Natural killer cell treated with Interleukin-12 subunit alpha and Interleukin-12 subunit beta and Interleukin-15 and Interleukin-18, amount 100 ng/mL, for 72 hours (primary cell): ENCODE data around the gene KAT6B. TPM values are rescaled to one million over a fixed set of nuclear protein-coding genes. Genes with fewer than 3 reads are reported as not detected.

Source experiments
- ATAC-seq, 2 donors: fragments of 150-1000 bp; cut with Tn5 transposase in 1 of 2; sonication (Bioruptor Pico), chemical (Tn5 transposase) in 1 of 2; 2 replicates each; pipeline ENCODE4 v1.10.0; 2021
- DNase-seq: peaks from one replicate; pipeline ENCODE4 v3.0.0; 2022; ENCODE audit warnings: low spot score
- H3K27ac Mint-ChIP-seq, 2 donors: 1 replicate in 1 of 2; 2 replicates in 1 of 2; pipeline ENCODE4 v1.8.0; 2022; ENCODE audit warnings: mixed read lengths in 2 of 2, mild to moderate bottlenecking in 1 of 2, moderate library complexity in 1 of 2
- H3K27me3 Mint-ChIP-seq, 2 donors: 1 replicate in 1 of 2; 2 replicates in 1 of 2; pipeline ENCODE4 v1.8.0; 2022; ENCODE audit warnings: mixed read lengths in 2 of 2
- H3K36me3 Mint-ChIP-seq: one replicate; pipeline ENCODE4 v1.8.0; 2022; ENCODE audit warnings: mixed read lengths
- H3K4me1 Mint-ChIP-seq, 2 donors: 1 replicate in 1 of 2; 2 replicates in 1 of 2; pipeline ENCODE4 v1.8.0; 2022; ENCODE audit warnings: low read depth in 2 of 2, mixed read lengths in 2 of 2, mild to moderate bottlenecking in 1 of 2
- H3K4me3 Mint-ChIP-seq: one replicate; pipeline ENCODE4 v1.8.0; 2022; ENCODE audit warnings: mixed read lengths
- H3K9me3 Mint-ChIP-seq: 2 replicates; pipeline ENCODE4 v1.8.0; 2022; ENCODE audit warnings: mixed read lengths
- total RNA-seq, 2 donors: library from RNA; stranded (reverse); gene quantifications; one replicate each; pipeline ENCODE4 v1.2.3, GENCODE V29; 2022

Gene KAT6B
- total RNA-seq, 2 donors from 2014 or later: 26.7 to 27.9 TPM

DNA sequence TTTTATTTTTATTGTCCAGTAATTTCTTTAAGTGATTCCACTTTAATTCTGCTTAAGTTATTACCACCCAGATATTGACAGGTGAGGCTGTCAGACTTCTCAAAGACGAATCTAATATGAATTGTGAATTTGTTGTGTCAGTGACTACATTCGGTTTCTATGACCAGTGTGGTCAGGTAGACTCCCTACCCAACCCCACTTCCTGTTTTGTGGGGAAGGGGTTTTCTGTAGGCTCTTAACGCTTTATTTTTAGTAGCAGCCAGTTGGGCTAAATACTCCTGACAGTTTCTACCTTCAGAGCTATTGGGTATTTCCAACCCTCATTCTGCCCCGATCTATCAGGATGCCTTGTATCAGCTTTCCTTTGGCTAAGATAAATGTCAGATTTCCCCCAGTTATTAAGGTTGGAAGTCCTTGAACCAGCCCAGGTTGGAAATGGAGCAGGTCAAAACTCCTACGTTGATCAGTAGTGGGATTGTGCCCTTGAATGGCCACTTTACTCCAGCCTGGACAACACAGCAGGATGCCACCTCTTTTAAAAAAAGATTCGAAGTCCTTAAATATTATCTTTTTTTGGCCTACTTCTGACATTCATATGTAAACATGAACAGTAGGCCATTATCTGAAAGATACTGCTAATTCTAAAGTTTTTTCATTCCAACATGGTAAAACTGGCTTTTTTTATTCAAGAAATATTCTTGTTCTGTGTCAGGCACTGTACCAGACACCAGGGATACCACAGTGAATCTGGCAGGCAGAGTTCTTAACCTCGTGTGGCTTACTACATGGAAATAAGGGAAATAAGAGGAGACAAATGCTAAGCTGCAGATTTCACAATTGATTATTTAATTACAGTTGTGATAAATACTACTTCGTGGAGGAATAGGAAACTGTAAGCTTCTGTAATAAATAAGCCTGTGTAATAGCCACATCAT, 151.8 kb downstream of the KAT6B start:
- peak overlapping the region; percentile 79 for H3K4me3 Mint-ChIP-seq
- DNase-seq (peak; percentile 91), ATAC-seq (peak; percentile 95 to 96)
- peaks cover 21% of the 10 kb centered on the region for H3K36me3 Mint-ChIP-seq
- peak overlapping the region; percentile 88 to 95 for H3K27ac Mint-ChIP-seq
- no peaks in the 10 kb centered on the region for H3K27me3 Mint-ChIP-seq
- H3K4me1 Mint-ChIP-seq: peaks cover 49 to 50% of the 10 kb centered on the region in 2 donors
- H3K9me3 Mint-ChIP-seq: no peaks in the 10 kb centered on the region

DNA sequence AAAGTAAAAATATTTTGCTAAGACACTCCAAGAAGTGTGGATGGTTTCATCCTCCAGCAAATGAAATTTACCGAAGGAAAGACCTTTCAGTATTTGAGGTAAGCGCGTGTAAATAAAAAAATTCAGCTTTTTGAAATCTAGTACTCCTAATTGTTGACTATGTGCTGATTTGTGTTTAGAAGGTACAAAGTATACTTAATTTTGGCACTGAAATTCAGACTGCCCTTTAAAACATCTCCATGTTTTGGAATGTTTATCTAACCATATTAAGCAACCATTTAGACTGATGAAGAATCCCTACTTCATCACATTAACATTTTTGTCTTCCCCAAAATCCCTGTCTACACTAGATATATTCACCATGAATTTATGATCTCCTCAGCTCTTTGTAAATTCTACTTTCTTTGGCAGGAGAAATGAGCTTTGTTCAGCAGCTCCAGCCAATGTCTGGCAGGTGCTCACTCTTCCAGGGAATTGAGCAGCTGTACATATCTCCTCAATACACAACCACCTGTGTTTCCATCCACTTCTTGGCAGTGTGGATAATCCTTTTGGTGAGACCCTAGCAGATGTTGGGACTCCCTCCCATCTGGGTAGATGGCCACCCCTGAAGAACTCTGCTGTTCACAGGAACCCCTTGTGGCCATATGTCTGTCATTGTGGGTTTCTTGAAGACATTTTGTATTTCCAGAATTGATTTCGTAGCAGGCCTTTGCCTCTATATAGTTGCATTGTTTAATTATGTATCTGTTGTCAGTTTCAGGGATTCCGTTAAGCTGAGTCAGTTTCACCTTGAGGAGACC, 155.6 kb downstream of the KAT6B start:
- peaks cover 11% of the 10 kb centered on the region for H3K36me3 Mint-ChIP-seq
- DNase-seq (no peak), ATAC-seq (no peak)
- peak overlapping the region; percentile 14 to 23 for H3K27ac Mint-ChIP-seq
- no peaks in the 10 kb centered on the region for H3K27me3 Mint-ChIP-seq
- H3K9me3 Mint-ChIP-seq: no peaks in the 10 kb centered on the region
- no peak overlapping the region for H3K4me3 Mint-ChIP-seq
- peaks cover 35 to 39% of the 10 kb centered on the region in 2 donors for H3K4me1 Mint-ChIP-seq

DNA sequence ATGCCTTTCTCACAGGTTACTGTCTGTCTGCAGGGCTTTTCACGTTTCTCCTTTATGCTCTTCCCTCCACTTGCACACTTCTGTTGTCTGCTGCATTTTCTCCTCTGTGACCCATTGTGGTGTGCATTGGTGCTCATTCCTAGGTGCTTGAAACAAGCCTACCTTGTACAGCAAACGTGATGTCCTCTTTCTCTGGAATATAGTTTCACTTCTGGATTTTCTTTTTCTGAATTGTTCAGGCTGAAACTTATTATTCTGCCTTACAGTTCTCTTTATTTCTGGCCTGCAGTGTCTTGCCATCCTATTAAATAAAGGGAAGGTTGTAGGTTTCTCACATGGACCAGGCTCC, 156.2 kb downstream of the KAT6B start:
- H3K9me3 Mint-ChIP-seq: no peaks in the 10 kb centered on the region
- no peak overlapping the region for H3K4me3 Mint-ChIP-seq
- DNase-seq (no peak), ATAC-seq (no peak)
- peaks cover 11% of the 10 kb centered on the region for H3K36me3 Mint-ChIP-seq
- H3K4me1 Mint-ChIP-seq: peaks cover 32 to 36% of the 10 kb centered on the region in 2 donors
- no peaks in the 10 kb centered on the region for H3K27me3 Mint-ChIP-seq
- H3K27ac Mint-ChIP-seq: peak overlapping the region; percentile 14 to 23

DNA sequence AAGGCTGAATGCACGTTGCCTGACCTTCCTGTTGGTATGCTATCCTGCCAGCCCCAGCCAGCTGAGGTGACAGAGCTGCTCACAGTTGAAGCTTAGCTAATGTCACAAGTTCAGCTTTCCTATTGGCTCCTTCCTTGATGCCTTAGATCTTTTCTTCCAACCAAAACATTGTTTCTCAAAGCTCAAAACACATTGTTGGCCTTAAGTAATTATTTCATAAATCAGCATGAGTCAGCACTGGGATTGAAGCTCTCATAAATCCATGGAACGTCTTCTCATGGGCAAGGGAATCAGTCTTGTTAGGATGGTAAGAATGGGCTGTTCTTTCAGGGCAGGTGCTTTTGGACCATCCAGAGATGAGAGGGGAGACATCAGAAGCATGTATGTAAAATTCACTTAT, 157.0 kb downstream of the KAT6B start:
- Mint-ChIP-seq H3K27ac (no peak overlapping the region), H3K36me3 (peaks cover 11% of the 10 kb centered on the region), H3K4me1 (peaks cover 32 to 36% of the 10 kb centered on the region in 2 donors), H3K4me3 (no peak overlapping the region), H3K9me3 (no peaks in the 10 kb centered on the region), H3K27me3 (no peaks in the 10 kb centered on the region)
- no peak for ATAC-seq
- no peak for DNase-seq

DNA sequence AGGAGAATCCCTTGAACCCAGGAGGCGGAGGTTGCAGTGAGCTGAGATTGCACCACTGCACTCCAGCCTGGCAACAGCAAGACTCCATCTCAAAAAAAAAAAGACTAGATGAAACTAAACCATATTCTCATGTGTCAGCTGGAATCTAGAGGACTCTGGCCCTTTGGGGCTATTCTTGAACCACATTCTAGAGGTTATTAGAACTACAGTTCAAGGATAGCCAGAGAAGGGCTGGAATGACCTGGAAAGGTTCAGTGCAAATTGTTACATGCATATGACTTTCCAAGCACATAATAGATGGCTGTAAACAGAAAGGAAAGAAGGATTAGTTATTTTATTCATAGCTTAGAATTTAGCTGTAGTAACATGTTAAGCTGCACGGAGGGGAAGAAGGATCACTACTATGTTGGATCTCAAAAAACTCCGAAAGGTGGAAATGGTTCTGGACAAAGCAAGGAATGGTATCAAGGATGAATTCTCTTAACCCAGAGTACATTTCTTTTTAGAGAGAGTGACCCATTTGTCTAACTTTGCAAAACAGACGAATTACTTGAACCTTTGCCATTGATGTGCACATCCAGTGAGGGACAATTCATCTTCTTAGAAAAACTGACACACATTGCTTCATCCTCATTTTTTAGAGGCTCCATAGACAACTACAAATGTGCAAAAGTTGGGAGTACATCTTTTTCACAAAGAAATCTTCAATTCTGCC, 161.1 kb downstream of the KAT6B start:
- H3K4me1 Mint-ChIP-seq: peaks cover 30 to 37% of the 10 kb centered on the region in 2 donors
- no peaks in the 10 kb centered on the region for H3K9me3 Mint-ChIP-seq
- DNase-seq (no peak), ATAC-seq (no peak)
- peaks cover 5% of the 10 kb centered on the region for H3K36me3 Mint-ChIP-seq
- H3K27me3 Mint-ChIP-seq: no peaks in the 10 kb centered on the region
- peak overlapping the region in 1 of 2 donors; percentile 58 for H3K27ac Mint-ChIP-seq
- no peak overlapping the region for H3K4me3 Mint-ChIP-seq

DNA sequence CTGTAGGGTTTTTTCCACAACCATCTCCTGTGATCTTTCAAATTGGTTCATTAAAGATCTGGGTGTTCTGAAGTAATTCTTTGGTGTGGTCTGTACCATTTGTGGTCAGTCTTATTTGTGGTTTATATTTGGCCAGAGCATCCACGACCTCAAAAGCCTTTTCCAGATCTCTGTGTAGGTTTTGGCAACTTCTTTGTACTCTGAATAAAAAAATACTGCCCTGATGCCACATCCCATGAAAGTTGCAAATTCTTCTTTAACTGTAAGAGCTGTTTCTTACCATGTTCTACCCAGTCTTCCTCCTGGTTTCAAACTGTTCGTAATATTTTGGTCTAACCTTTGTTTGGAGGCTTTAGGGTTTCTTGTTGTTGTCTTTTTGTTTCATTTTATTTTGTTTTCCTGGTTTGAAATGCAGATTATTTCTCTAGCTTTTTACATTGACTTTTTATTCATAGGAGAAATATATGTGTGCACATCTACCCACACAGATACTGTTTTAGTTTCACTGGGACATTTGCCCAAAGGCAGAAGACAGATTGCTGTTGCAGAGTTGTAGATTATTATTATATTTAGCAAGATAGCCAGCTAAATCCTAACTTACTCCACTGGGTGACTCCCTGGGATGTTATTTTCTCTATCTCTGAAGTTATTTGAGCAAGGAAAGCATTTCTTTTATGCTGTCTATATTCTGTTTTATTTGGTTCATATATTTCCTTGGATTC, 161.8 kb downstream of the KAT6B start:
- Mint-ChIP-seq H3K4me3 (no peak overlapping the region), H3K4me1 (peaks cover 23 to 32% of the 10 kb centered on the region in 2 donors), H3K9me3 (no peaks in the 10 kb centered on the region), H3K27ac (peak overlapping the region in 1 of 2 donors; percentile 58), H3K36me3 (peaks cover 8% of the 10 kb centered on the region), H3K27me3 (no peaks in the 10 kb centered on the region)
- ATAC-seq (no peak), DNase-seq (no peak)

DNA sequence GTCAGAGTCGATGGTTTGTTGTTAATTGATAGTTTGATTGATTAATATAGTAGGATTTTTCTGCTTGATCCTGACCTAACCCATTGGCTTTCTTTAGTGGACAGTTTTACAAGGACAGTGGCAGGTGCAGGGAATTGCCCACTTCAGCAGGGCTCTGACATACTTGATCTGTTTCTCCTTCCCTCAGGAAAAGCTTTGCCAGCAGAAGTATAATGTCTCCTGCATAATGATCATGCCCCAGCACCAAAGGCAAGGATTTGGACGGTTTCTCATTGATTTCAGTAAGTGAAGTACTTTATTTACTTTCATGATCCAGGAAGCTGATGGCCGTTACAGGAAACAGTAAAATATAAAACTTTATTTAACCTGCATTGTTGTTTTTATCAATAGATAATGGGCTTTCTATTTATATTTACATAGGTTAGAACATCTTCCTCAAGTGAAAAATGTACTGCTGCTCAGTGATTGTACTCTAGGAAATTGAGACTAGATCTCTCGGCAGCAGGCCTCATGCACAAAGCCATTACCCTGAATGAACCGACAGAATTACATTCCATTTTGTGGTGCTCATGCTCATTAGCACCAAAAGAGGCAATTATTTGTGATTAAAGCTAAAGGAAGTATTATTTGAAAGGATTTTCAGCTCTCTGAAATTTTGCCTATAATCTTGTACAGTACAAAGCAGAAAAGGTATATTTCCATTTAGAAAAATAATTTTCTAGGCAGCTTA, 162.6 kb downstream of the KAT6B start:
- no peaks in the 10 kb centered on the region for H3K9me3 Mint-ChIP-seq
- no peak for DNase-seq
- H3K4me3 Mint-ChIP-seq: no peak overlapping the region
- peaks cover 18 to 29% of the 10 kb centered on the region in 2 donors for H3K4me1 Mint-ChIP-seq
- peaks cover 11% of the 10 kb centered on the region for H3K36me3 Mint-ChIP-seq
- H3K27me3 Mint-ChIP-seq: no peaks in the 10 kb centered on the region
- H3K27ac Mint-ChIP-seq: peak overlapping the region in 1 of 2 donors; percentile 58
- no peak for ATAC-seq

DNA sequence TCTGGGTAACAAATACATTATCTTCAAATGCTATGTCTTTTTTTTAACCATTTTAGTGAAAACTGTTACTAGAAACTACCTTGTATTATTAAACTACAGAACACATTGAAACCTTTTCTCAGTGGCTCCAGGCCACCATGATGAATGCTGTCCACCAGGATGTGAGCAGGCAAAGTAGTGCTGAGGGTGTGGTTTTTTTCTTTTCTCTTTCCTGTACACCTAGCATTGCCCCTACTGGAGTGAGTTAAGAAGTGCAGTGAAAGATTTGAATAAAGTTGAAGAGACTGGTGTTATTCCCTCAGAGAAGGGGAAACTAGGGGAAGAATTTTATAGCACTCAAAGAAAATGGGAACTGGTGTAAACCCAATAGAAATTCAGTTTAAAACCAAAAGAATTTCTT, 165.0 kb downstream of the KAT6B start:
- Mint-ChIP-seq H3K27ac (peak overlapping the region in 1 of 2 donors; percentile 38), H3K36me3 (peaks cover 6% of the 10 kb centered on the region), H3K4me1 (peaks cover 33 to 34% of the 10 kb centered on the region in 2 donors), H3K9me3 (no peaks in the 10 kb centered on the region), H3K4me3 (no peak overlapping the region), H3K27me3 (no peaks in the 10 kb centered on the region)
- DNase-seq: no peak
- peak; percentile 73 for ATAC-seq

DNA sequence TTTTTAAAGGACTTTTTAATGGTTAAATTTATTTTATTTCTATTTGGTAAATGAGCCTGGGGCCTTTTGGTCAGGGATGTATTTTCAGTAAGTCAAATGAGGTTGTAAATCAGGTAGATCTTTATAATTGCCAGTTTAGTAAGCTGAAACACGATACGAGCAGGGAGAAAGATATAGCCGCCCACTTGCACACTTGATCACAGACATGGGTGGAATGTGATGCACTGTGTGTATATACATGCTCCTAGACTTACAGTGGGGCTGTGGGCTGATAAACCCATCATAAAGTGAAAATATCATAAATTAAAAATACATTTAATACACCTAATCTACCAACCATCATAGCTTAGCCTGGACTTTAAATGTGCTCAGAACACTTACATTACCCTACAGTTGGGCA, 165.7 kb downstream of the KAT6B start:
- H3K36me3 Mint-ChIP-seq: peaks cover 6% of the 10 kb centered on the region
- no peak for DNase-seq

DNA sequence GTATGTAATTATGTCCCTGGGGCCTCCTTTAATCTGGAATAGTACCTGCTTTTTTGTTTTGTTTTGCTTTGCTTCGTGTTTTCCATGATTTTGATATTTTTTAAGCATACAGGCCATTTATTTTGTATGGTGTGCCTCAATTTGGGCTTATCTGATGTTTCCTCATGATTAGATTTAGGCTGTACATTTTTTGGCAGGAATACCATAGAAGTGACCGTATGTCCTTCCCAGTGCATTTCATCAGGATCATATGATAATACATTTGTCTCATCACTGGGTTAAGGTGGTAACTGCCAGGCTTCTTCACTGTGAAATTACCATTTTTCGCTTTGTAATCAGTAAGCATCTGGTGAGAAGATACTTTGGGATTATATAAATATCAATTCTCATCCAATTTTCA, 167.2 kb downstream of the KAT6B start:
- Mint-ChIP-seq H3K4me3 (no peak overlapping the region), H3K27ac (no peak overlapping the region), H3K4me1 (peaks cover 21% of the 10 kb centered on the region in 2 donors), H3K9me3 (no peaks in the 10 kb centered on the region), H3K27me3 (no peaks in the 10 kb centered on the region), H3K36me3 (peaks cover 6% of the 10 kb centered on the region)
- DNase-seq (no peak), ATAC-seq (no peak)

More for the DNA sequence above, 165.7 kb downstream of the KAT6B start:
- H3K27me3 Mint-ChIP-seq: no peaks in the 10 kb centered on the region
- no peak overlapping the region for H3K4me3 Mint-ChIP-seq
- ATAC-seq: no peak
- H3K9me3 Mint-ChIP-seq: no peaks in the 10 kb centered on the region
- no peak overlapping the region for H3K27ac Mint-ChIP-seq
- H3K4me1 Mint-ChIP-seq: peaks cover 33 to 34% of the 10 kb centered on the region in 2 donors

DNA sequence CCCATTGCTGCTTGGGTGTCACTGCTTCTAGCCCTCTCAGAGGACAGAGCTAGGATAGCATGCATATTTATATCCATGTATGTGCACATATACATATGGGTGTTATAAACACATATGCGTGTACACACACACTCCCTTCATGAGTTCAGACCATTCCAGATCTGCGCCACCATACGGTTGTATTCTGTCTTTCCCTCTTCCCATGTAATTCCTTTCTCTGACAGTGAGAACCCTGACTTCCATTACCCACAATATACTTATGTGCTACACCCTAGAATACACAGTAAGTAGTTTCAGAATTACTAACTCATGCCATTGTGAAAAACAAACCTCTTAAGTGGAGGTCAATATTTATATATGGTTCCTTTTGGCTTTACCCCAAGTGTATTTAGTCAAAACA, 168.5 kb downstream of the KAT6B start:
- H3K27me3 Mint-ChIP-seq: no peaks in the 10 kb centered on the region

DNA sequence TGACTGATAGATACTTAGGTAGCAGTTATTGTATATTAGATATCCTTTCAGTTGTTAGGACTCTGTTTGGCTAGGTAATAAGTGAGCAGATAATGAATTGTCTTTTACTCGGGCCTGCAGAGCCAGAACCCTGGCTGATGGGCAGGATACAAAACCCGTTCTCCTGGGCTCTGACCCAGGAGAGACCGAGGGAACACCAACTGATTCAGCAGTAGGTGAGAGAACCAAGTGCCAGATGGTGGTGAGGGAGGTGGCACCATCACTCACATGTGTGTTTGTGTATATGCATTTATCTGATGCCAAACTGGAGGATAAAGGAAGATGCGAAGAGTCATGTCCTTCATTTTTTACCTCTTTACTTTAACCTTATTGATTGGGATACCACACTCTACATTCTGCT, 169.4 kb downstream of the KAT6B start:
- Mint-ChIP-seq H3K27ac (peak overlapping the region in 1 of 2 donors; percentile 34), H3K9me3 (no peaks in the 10 kb centered on the region), H3K36me3 (peaks cover 6% of the 10 kb centered on the region), H3K4me3 (no peak overlapping the region), H3K27me3 (no peaks in the 10 kb centered on the region), H3K4me1 (peaks cover 25 to 36% of the 10 kb centered on the region in 2 donors)
- ATAC-seq: no peak
- DNase-seq: no peak

More for the DNA sequence above, 168.5 kb downstream of the KAT6B start:
- DNase-seq (no peak), ATAC-seq (peak in 1 of 2 donors; percentile 49)
- H3K27ac Mint-ChIP-seq: no peak overlapping the region
- H3K9me3 Mint-ChIP-seq: no peaks in the 10 kb centered on the region
- no peak overlapping the region for H3K4me3 Mint-ChIP-seq
- peaks cover 6% of the 10 kb centered on the region for H3K36me3 Mint-ChIP-seq
- H3K4me1 Mint-ChIP-seq: peaks cover 22 to 28% of the 10 kb centered on the region in 2 donors
